Right lobe of liver (tissue), 4 donors: ENCODE measurements around the gene RNPEPL1.

Experiments used
- CTCF ChIP-seq, 4 donors: fragments of 200-600 bp in 3 of 4; fragments of 450-650 bp in 1 of 4; IDR thresholded peaks; one replicate each; pipeline versions ENCODE4 v1.5.1 to v1.8.0; 2016 to 2022; ENCODE audit warnings: antibody characterized with exemption in 4 of 4, mild to moderate bottlenecking in 2 of 4
- POLR2A ChIP-seq: fragments of 450-650 bp; IDR thresholded peaks from one replicate; pipeline ENCODE4 v1.6.1; 2017; ENCODE audit warnings: antibody characterized with exemption, mild to moderate bottlenecking
- donor health status: DM: no; HTN: no; CAD: no.
- donor health status: DM: no; HTN: no; CAD: no.
- donor health status: DM: no; HTN: yes; CAD: no.

- TF ChIP-seq POLR2A (no peak), CTCF (IDR thresholded peaks at IDR 0.05) (no peak)
Observed at GRCh38 chr2:240622531-240623235, 54.4 kb downstream of the RNPEPL1 start.
